ENCODE measurements around the gene RIC1. TPM values are rescaled to one million over a fixed set of nuclear protein-coding genes. Genes with fewer than 3 reads are reported as not detected.
"Not testable (repeated sequence)": the region's sequence is repeated elsewhere in the genome, so short reads cannot be mapped to it uniquely, and the experiment has no call there.

The RIC1 gene
- polyA plus RNA-seq, 4 donors, result 3.9 to 16.5 (median 6.8) TPM

DNA sequence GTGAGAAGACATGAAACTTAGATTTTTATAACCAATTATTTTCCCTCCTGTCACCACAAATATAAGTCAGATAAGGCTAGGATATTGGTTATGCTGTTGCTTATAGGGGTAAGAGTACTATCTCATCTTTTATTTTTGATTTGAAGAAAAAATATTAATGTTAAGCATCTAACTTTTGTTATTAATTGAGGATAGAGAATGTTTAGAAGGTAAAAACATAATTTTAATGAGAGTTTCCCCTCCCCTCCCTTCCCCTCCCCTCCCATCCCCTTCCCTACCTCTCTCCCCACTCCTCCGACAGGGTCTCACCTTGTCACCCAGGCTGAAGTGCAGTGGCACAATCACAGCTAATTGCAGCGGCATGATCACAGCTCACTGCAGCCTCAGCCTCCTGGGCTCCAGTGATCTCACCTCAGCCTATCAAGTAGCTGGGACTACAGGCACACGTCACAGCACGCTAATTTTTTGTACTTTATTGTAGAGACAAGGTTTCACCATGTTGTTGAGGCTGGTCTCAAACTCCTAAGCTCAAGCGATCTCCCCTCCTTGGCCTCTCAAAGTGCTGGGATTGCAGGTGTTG, 86.7 kb downstream of the RIC1 start:
- peaks cover 0 to 5% of the 10 kb centered on the region in 2 donors for H3K9me3 ChIP-seq (ENCODE audit: control insufficient read depth in 2 of 2, insufficient read depth in 1 of 2, low read depth in 1 of 2, low read length in 1 of 2)
- 96 to 98% (median 97%) methylated on average over 5 of the region's 5 CpGs for WGBS, 3 donors
- no peaks in the 10 kb centered on the region for H3K27me3 ChIP-seq (ENCODE audit: control insufficient read depth in 3 of 3, insufficient read depth in 3 of 3, low read length in 3 of 3)
- no peaks in the 10 kb centered on the region for H3K4me1 ChIP-seq (ENCODE audit: control insufficient read depth in 3 of 3, insufficient read depth in 2 of 3, low read depth in 1 of 3, low read length in 2 of 3)
- H3K36me3 ChIP-seq (ENCODE audit: control insufficient read depth in 3 of 3, insufficient read depth in 2 of 3, low read depth in 1 of 3, low read length in 3 of 3), result peaks cover 0 to 6% (median 0%) of the 10 kb centered on the region in 3 donors
- H3K27ac ChIP-seq (ENCODE audit: low read depth in 1 of 3, low read length in 2 of 3), result no peak overlapping the region
- no peak overlapping the region for H3K4me3 ChIP-seq (ENCODE audit: low read depth in 1 of 3, low read length in 3 of 3)
- DNase-seq (no peak), FAIRE-seq (no peak)

DNA sequence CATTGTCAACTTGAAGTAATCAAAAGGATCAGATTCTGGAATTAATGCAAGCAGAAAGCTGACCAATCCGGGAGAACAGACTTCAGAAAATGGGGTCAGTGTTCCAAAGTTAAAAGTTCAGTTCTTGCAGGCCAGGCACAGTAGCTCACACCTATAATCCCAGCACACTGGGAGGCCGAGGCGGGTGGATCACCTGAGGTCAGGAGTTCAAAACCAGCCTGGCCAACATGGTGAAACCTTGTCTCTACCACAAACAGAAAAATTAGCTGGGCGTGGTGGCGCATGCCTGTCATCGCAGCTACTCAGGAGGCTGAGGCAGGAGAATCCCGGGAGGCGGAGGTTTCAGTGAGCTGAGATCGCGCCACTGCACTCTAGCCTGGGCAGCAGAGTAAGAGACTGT, 88.5 kb downstream of the RIC1 start:
- not testable (repeated sequence) for H3K4me1 ChIP-seq (ENCODE audit: control insufficient read depth in 3 of 3, insufficient read depth in 2 of 3, low read depth in 1 of 3, low read length in 2 of 3); FAIRE-seq; H3K27me3 ChIP-seq (ENCODE audit: control insufficient read depth in 3 of 3, insufficient read depth in 3 of 3, low read length in 3 of 3); H3K9me3 ChIP-seq (ENCODE audit: control insufficient read depth in 2 of 2, insufficient read depth in 1 of 2, low read depth in 1 of 2, low read length in 1 of 2); H3K4me3 ChIP-seq (ENCODE audit: low read depth in 1 of 3, low read length in 3 of 3); H3K27ac ChIP-seq (ENCODE audit: low read depth in 1 of 3, low read length in 2 of 3)
- peak in 1 of 2 donors; percentile 31 for DNase-seq
- 79 to 93% (median 80%) methylated on average over 10 of the region's 10 CpGs for WGBS, 3 donors
- peaks cover 0 to 13% (median 5%) of the 10 kb centered on the region in 3 donors for H3K36me3 ChIP-seq (ENCODE audit: control insufficient read depth in 3 of 3, insufficient read depth in 2 of 3, low read depth in 1 of 3, low read length in 3 of 3)

- no peak overlapping the region for H3K4me3 ChIP-seq (ENCODE audit: low read depth in 1 of 3, low read length in 3 of 3)
- H3K27me3 ChIP-seq (ENCODE audit: control insufficient read depth in 3 of 3, insufficient read depth in 3 of 3, low read length in 3 of 3), result no peaks in the 10 kb centered on the region
- H3K36me3 ChIP-seq (ENCODE audit: control insufficient read depth in 3 of 3, insufficient read depth in 2 of 3, low read depth in 1 of 3, low read length in 3 of 3), result peaks cover 0 to 13% (median 5%) of the 10 kb centered on the region in 3 donors
- DNase-seq (no peak), FAIRE-seq (peak; percentile 15)
- no peaks in the 10 kb centered on the region for H3K4me1 ChIP-seq (ENCODE audit: control insufficient read depth in 3 of 3, insufficient read depth in 2 of 3, low read depth in 1 of 3, low read length in 2 of 3)
- H3K27ac ChIP-seq (ENCODE audit: low read depth in 1 of 3, low read length in 2 of 3), result no peak overlapping the region
- peaks cover 0 to 5% of the 10 kb centered on the region in 2 donors for H3K9me3 ChIP-seq (ENCODE audit: control insufficient read depth in 2 of 2, insufficient read depth in 1 of 2, low read depth in 1 of 2, low read length in 1 of 2)
Measured at GRCh38 chr9:5718296-5719032, 89.6 kb downstream of the RIC1 start.

- no peaks in the 10 kb centered on the region for H3K27me3 ChIP-seq (ENCODE audit: control insufficient read depth in 3 of 3, insufficient read depth in 3 of 3, low read length in 3 of 3)
- H3K9me3 ChIP-seq (ENCODE audit: control insufficient read depth in 2 of 2, insufficient read depth in 1 of 2, low read depth in 1 of 2, low read length in 1 of 2), result peaks cover 0 to 5% of the 10 kb centered on the region in 2 donors
- no peaks in the 10 kb centered on the region for H3K4me1 ChIP-seq (ENCODE audit: control insufficient read depth in 3 of 3, insufficient read depth in 2 of 3, low read depth in 1 of 3, low read length in 2 of 3)
- H3K27ac ChIP-seq (ENCODE audit: low read depth in 1 of 3, low read length in 2 of 3), result no peak overlapping the region
- peaks cover 0 to 13% (median 5%) of the 10 kb centered on the region in 3 donors for H3K36me3 ChIP-seq (ENCODE audit: control insufficient read depth in 3 of 3, insufficient read depth in 2 of 3, low read depth in 1 of 3, low read length in 3 of 3)
- H3K4me3 ChIP-seq (ENCODE audit: low read depth in 1 of 3, low read length in 3 of 3), result no peak overlapping the region
- peak; percentile 10 for FAIRE-seq
- 40 to 76% (median 58%) methylated on average over 3 of the region's 3 CpGs for WGBS, 3 donors
- DNase-seq, result peak in 1 of 2 donors; percentile 23
Measured at GRCh38 chr9:5719100-5719926, 90.4 kb downstream of the RIC1 start.

DNA sequence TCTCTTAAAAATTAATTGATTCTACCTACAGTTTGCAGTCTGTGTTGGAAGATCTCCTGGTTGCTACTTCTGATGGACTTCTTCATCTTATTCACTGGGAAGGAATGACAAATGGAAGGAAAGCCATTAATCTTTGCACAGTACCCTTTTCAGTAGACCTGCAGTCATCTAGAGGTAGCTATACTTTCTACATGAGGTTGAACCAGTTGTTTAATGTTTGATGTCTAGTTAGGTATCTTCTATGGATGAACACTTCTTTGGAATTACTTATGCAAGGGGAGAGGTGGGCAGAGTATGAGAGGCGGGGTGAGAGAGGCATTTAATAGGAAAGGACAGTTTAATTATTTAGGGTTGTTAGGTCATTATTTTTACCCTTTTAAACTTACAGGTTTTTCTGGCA, 91.2 kb downstream of the RIC1 start:
- FAIRE-seq, result no peak
- no peak for DNase-seq
- no peaks in the 10 kb centered on the region for H3K4me1 ChIP-seq (ENCODE audit: control insufficient read depth in 3 of 3, insufficient read depth in 2 of 3, low read depth in 1 of 3, low read length in 2 of 3)
- 100% methylated on average over 1 of the region's 1 CpG for WGBS, 3 donors
- H3K4me3 ChIP-seq (ENCODE audit: low read depth in 1 of 3, low read length in 3 of 3), result no peak overlapping the region
- peaks cover 0 to 13% (median 5%) of the 10 kb centered on the region in 3 donors for H3K36me3 ChIP-seq (ENCODE audit: control insufficient read depth in 3 of 3, insufficient read depth in 2 of 3, low read depth in 1 of 3, low read length in 3 of 3)
- no peak overlapping the region for H3K27ac ChIP-seq (ENCODE audit: low read depth in 1 of 3, low read length in 2 of 3)
- no peaks in the 10 kb centered on the region for H3K27me3 ChIP-seq (ENCODE audit: control insufficient read depth in 3 of 3, insufficient read depth in 3 of 3, low read length in 3 of 3)
- H3K9me3 ChIP-seq (ENCODE audit: control insufficient read depth in 2 of 2, insufficient read depth in 1 of 2, low read depth in 1 of 2, low read length in 1 of 2), result peaks cover 0 to 5% of the 10 kb centered on the region in 2 donors

- 95 to 98% (median 98%) methylated on average over 18 of the region's 18 CpGs for WGBS, 3 donors
- H3K27me3 ChIP-seq (ENCODE audit: control insufficient read depth in 3 of 3, insufficient read depth in 3 of 3, low read length in 3 of 3), result no peaks in the 10 kb centered on the region
- no peak overlapping the region for H3K27ac ChIP-seq (ENCODE audit: low read depth in 1 of 3, low read length in 2 of 3)
- DNase-seq (no peak), FAIRE-seq (no peak)
- H3K9me3 ChIP-seq (ENCODE audit: control insufficient read depth in 2 of 2, insufficient read depth in 1 of 2, low read depth in 1 of 2, low read length in 1 of 2), result peaks cover 0 to 3% of the 10 kb centered on the region in 2 donors
- peaks cover 0 to 7% (median 5%) of the 10 kb centered on the region in 3 donors for H3K36me3 ChIP-seq (ENCODE audit: control insufficient read depth in 3 of 3, insufficient read depth in 2 of 3, low read depth in 1 of 3, low read length in 3 of 3)
- no peak overlapping the region for H3K4me3 ChIP-seq (ENCODE audit: low read depth in 1 of 3, low read length in 3 of 3)
- H3K4me1 ChIP-seq (ENCODE audit: control insufficient read depth in 3 of 3, insufficient read depth in 2 of 3, low read depth in 1 of 3, low read length in 2 of 3), result no peaks in the 10 kb centered on the region
Measured at GRCh38 chr9:5721279-5722087, 92.6 kb downstream of the RIC1 start.

DNA sequence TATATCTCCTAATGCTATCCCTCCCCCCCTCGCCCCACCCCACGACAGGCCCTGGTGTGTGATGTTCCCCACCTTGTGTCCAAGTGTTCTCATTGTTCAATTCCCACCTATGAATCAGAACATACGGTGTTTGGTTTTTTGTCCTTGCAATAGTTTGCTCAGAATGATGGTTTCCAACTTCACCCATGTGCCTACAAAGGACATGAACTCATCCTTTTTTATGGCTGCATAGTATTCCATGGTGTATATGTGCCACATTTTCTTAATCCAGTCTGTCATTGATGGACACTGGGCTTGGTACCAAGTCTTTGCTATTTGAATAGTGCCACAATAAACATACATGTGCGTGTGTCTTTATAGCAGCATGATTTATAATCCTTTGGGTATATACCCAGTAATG, 93.8 kb downstream of the RIC1 start:
- H3K36me3 ChIP-seq (ENCODE audit: control insufficient read depth in 3 of 3, insufficient read depth in 2 of 3, low read depth in 1 of 3, low read length in 3 of 3); H3K4me1 ChIP-seq (ENCODE audit: control insufficient read depth in 3 of 3, insufficient read depth in 2 of 3, low read depth in 1 of 3, low read length in 2 of 3); H3K27ac ChIP-seq (ENCODE audit: low read depth in 1 of 3, low read length in 2 of 3); H3K27me3 ChIP-seq (ENCODE audit: control insufficient read depth in 3 of 3, insufficient read depth in 3 of 3, low read length in 3 of 3); H3K9me3 ChIP-seq (ENCODE audit: control insufficient read depth in 2 of 2, insufficient read depth in 1 of 2, low read depth in 1 of 2, low read length in 1 of 2); FAIRE-seq; DNase-seq; H3K4me3 ChIP-seq (ENCODE audit: low read depth in 1 of 3, low read length in 3 of 3): not testable (repeated sequence)
- 96 to 99% (median 97%) methylated on average over 4 of the region's 4 CpGs for WGBS, 3 donors

DNA sequence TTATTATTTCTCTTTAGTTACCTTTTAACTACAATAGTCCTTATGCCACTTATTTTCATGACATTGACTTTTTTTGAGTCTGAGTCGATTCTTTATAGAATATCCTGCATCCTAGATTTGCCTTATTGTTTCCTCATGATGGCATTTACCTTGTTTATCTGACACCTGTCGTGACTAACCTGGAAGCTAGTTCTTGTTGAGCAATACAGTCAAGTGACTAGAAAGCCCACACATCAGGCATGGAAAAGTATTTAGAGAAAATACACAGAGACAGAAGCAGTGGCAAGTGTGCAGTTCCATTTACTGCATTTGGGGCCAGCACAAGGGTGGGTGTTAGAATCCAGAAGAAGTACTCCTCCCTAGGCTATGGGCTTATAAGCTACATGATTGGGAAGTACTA, 106.2 kb downstream of the RIC1 start:
- Histone ChIP-seq H3K4me1 (ENCODE audit: control insufficient read depth in 3 of 3, insufficient read depth in 2 of 3, low read depth in 1 of 3, low read length in 2 of 3) (no peaks in the 10 kb centered on the region), H3K9me3 (ENCODE audit: control insufficient read depth in 2 of 2, insufficient read depth in 1 of 2, low read depth in 1 of 2, low read length in 1 of 2) (no peaks in the 10 kb centered on the region), H3K27me3 (ENCODE audit: control insufficient read depth in 3 of 3, insufficient read depth in 3 of 3, low read length in 3 of 3) (no peaks in the 10 kb centered on the region), H3K4me3 (ENCODE audit: low read depth in 1 of 3, low read length in 3 of 3) (no peak overlapping the region), H3K36me3 (ENCODE audit: control insufficient read depth in 3 of 3, insufficient read depth in 2 of 3, low read depth in 1 of 3, low read length in 3 of 3) (peaks cover 0 to 6% (median 5%) of the 10 kb centered on the region in 3 donors), H3K27ac (ENCODE audit: low read depth in 1 of 3, low read length in 2 of 3) (no peak overlapping the region)
- FAIRE-seq, result no peak
- WGBS, 3 donors, result 78 to 94% (median 85%) methylated on average over 2 of the region's 2 CpGs
- DNase-seq, result no peak

All from small intestine (tissue), 7 donors.